MV-4-11 (cell line): ENCODE results near the gene FAM222A.
A peak's percentile ranks its signal among the peaks of the same experiment; 100 is the strongest.

ENCODE experiments used
- DNase-seq: peaks from one replicate; lab custom pipeline; 2025; lab: John Stamatoyannopoulos, UW

The FAM222A gene

GRCh38 chr12:109713187-109714070 lies at the start of gene FAM222A:
Gene FAM222A, plus strand, starts transcription at chr12:109713825. Its CDS starts 30,322 bp downstream, at chr12:109744147.
- peak; percentile 94 for DNase-seq

- no peak for DNase-seq
These were observed 49.2 kb upstream of the FAM222A start for GRCh38 chr12:109664402-109664801.

GRCh38 chr12:109666068-109666467 lies 47.6 kb upstream of the FAM222A start:
- DNase-seq = no peak

GRCh38 chr12:109670731-109671130 lies 42.9 kb upstream of the FAM222A start:
- no peak for DNase-seq

GRCh38 chr12:109671502-109671901 lies 42.1 kb upstream of the FAM222A start:
- DNase-seq = no peak

GRCh38 chr12:109673379-109673778 lies 40.2 kb upstream of the FAM222A start:
- no peak for DNase-seq

GRCh38 chr12:109673884-109674283 lies 39.7 kb upstream of the FAM222A start:
- DNase-seq = no peak

- DNase-seq = no peak
These were observed 38.2 kb upstream of the FAM222A start for GRCh38 chr12:109675411-109675810.

GRCh38 chr12:109677279-109677691 lies 36.3 kb upstream of the FAM222A start:
- DNase-seq = no peak

- DNase-seq = no peak
These were observed 34.9 kb upstream of the FAM222A start for GRCh38 chr12:109678719-109679118.

- DNase-seq = no peak
These were observed 33.9 kb upstream of the FAM222A start for GRCh38 chr12:109679501-109680263.

- DNase-seq = no peak
These were observed 33.2 kb upstream of the FAM222A start for GRCh38 chr12:109680264-109681005.

- DNase-seq = no peak
These were observed 31.5 kb upstream of the FAM222A start for GRCh38 chr12:109681986-109682707.

GRCh38 chr12:109682708-109683060 lies 30.9 kb upstream of the FAM222A start:
- DNase-seq = no peak

- DNase-seq = no peak
These were observed 30.3 kb upstream of the FAM222A start for GRCh38 chr12:109683316-109683715.

- DNase-seq = no peak
These were observed 27.8 kb upstream of the FAM222A start for GRCh38 chr12:109685574-109686447.

GRCh38 chr12:109686523-109686922 lies 27.1 kb upstream of the FAM222A start:
- DNase-seq = no peak

GRCh38 chr12:109687250-109687649 lies 26.4 kb upstream of the FAM222A start:
- no peak for DNase-seq

- DNase-seq = peak; percentile 51
These were observed 24.2 kb upstream of the FAM222A start for GRCh38 chr12:109689426-109689825.

GRCh38 chr12:109693160-109693559 lies 20.5 kb upstream of the FAM222A start:
- no peak for DNase-seq
